Ammon's horn (tissue), 1 donor: ENCODE measurements around the gene ESPL1.
"Not testable (repeated sequence)": the region's sequence is repeated elsewhere in the genome, so short reads cannot be mapped to it uniquely, and the experiment has no call there.

ENCODE experiments used
- DNase-seq: peaks from one replicate; pipeline ENCODE4 v3.0.0-alpha.2; 2016; ENCODE audit warnings: low spot score

Gene ESPL1

GRCh38 chr12:53259891-53260290 lies 8.2 kb upstream of the ESPL1 start:
- DNase-seq, result no peak

- DNase-seq, result no peak
Observed at GRCh38 chr12:53265783-53266182, 2.3 kb upstream of the ESPL1 start.

GRCh38 chr12:53267306-53267998 lies 647 bp upstream of the ESPL1 start:
- DNase-seq, result no peak

GRCh38 chr12:53268630-53269562 lies 797 bp downstream of the ESPL1 start:
- DNase-seq, result no peak

GRCh38 chr12:53274445-53274844 lies 6.3 kb downstream of the ESPL1 start:
- no peak for DNase-seq

GRCh38 chr12:53276511-53276910 lies 8.4 kb downstream of the ESPL1 start:
- DNase-seq, result no peak

- no peak for DNase-seq
Observed at GRCh38 chr12:53277981-53278380, 9.9 kb downstream of the ESPL1 start.

- DNase-seq, result no peak
Observed at GRCh38 chr12:53279283-53279869, 11.3 kb downstream of the ESPL1 start.

- no peak for DNase-seq
Observed at GRCh38 chr12:53279888-53280498, 11.9 kb downstream of the ESPL1 start.

- no peak for DNase-seq
Observed at GRCh38 chr12:53286448-53286847, 18.3 kb downstream of the ESPL1 start.

- DNase-seq, result peak; percentile 87
Observed at GRCh38 chr12:53287741-53288216, 19.7 kb downstream of the ESPL1 start.

GRCh38 chr12:53288322-53288721 lies 20.2 kb downstream of the ESPL1 start:
- no peak for DNase-seq

- no peak for DNase-seq
Observed at GRCh38 chr12:53289891-53290290, 21.8 kb downstream of the ESPL1 start.

- no peak for DNase-seq
Observed at GRCh38 chr12:53290661-53291060, 22.6 kb downstream of the ESPL1 start.

GRCh38 chr12:53292426-53292825 lies 24.3 kb downstream of the ESPL1 start:
- no peak for DNase-seq

- peak; percentile 97 for DNase-seq
Observed at GRCh38 chr12:53295070-53295890, 27.2 kb downstream of the ESPL1 start, which contains the start of gene PFDN5. Gene PFDN5, plus strand, starts transcription at chr12:53295542. Its CDS starts 26 bp downstream, at chr12:53295568.

- DNase-seq, result no peak
Observed at GRCh38 chr12:53295891-53296219, 27.8 kb downstream of the ESPL1 start.

- not testable (repeated sequence) for DNase-seq
Observed at GRCh38 chr12:53297106-53297505, 29.0 kb downstream of the ESPL1 start.

- DNase-seq, result no peak
Observed at GRCh38 chr12:53298164-53298563, 30.1 kb downstream of the ESPL1 start.

- no peak for DNase-seq
Observed at GRCh38 chr12:53299101-53299453, 31.0 kb downstream of the ESPL1 start.

- DNase-seq, result peak; percentile 95
Observed at GRCh38 chr12:53299454-53300180, 31.5 kb downstream of the ESPL1 start, which contains the start of gene MYG1. Gene MYG1, plus strand, starts transcription at chr12:53299695. Its CDS starts 43 bp downstream, at chr12:53299738.
